PC-9 (cell line): Measurements from ENCODE around the gene JHY. TPM values are rescaled to one million over a fixed set of nuclear protein-coding genes. Genes with fewer than 3 reads are reported as not detected.

Experiments used
- Bru-seq: library from RNA; stranded (reverse); fragments of 400-500 nt; gene quantifications from one replicate; lab custom pipeline; 2021; lab: Mats Ljungman, UMichigan
- BruChase-seq, 2 experiments: library from RNA; stranded (reverse); fragments of 400-500 nt; gene quantifications; one replicate each; lab custom pipeline; 2021; lab: Mats Ljungman, UMichigan
- BruUV-seq: library from RNA; stranded (reverse); fragments of 400-500 nt; replicated peaks from 2 replicates; lab custom pipeline; 2021; lab: Mats Ljungman, UMichigan
- CTCF ChIA-PET: fragments of 300-600 bp; sonication (Branson Sonifier 250); formaldehyde crosslinking; loops from one replicate; lab custom pipeline; 2022; ENCODE audit warnings: antibody characterized with exemption; lab: Charles Lee
- POLR2A ChIA-PET: fragments of 300-600 bp; sonication (Branson Sonifier 250); formaldehyde crosslinking; loops from one replicate; lab custom pipeline; 2022; ENCODE audit warnings: antibody characterized with exemption; ENCODE audit not compliant: unreplicated experiment; lab: Charles Lee
- DNase-seq, 2 experiments: peaks; one replicate each; pipeline versions ENCODE4 v3.0.0 to v3.0.0-alpha.2; 2015 to 2022; ENCODE audit warnings: mixed read lengths in 1 of 2
- H2AFZ ChIP-seq: fragments of 200-600 bp; sonication (generic); 2 replicates; pipeline ENCODE4 v1.8.1; 2017; ENCODE audit warnings: antibody characterized with exemption
- H3F3A ChIP-seq: fragments of 200-600 bp; sonication (generic); 2 replicates; pipeline ENCODE4 v1.8.1; 2017; ENCODE audit warnings: antibody characterized with exemption, mild to moderate bottlenecking, low read depth; ENCODE audit not compliant: insufficient read depth
- H3K27ac ChIP-seq: fragments of 200-600 bp; sonication (generic); 2 replicates; pipeline ENCODE4 v1.6.1; 2016; ENCODE audit warnings: mixed run types
- H3K27me3 ChIP-seq: fragments of 200-600 bp; sonication (generic); 2 replicates; pipeline ENCODE4 v1.6.1; 2016; ENCODE audit warnings: low read depth, mixed run types; ENCODE audit not compliant: insufficient read depth
- H3K36me3 ChIP-seq: fragments of 200-600 bp; sonication (generic); 2 replicates; pipeline ENCODE4 v1.6.1; 2016; ENCODE audit warnings: low read depth, mixed run types
- H3K4me1 ChIP-seq: fragments of 200-600 bp; sonication (generic); replicated peaks from 2 replicates; pipeline ENCODE4 v1.6.1; 2016; ENCODE audit warnings: mixed run types; ENCODE audit not compliant: insufficient read depth
- H3K4me2 ChIP-seq: fragments of 200-600 bp; sonication (generic); 2 replicates; pipeline ENCODE4 v1.6.1; 2017; ENCODE audit warnings: mixed run types
- H3K4me3 ChIP-seq: fragments of 200-600 bp; sonication (generic); 2 replicates; pipeline ENCODE4 v1.6.1; 2016; ENCODE audit warnings: mixed run types
- H3K79me2 ChIP-seq: fragments of 200-600 bp; sonication (generic); 2 replicates; pipeline ENCODE4 v1.6.1; 2017; ENCODE audit warnings: low read depth, mixed run types
- H3K9me2 ChIP-seq: fragments of 200-600 bp; sonication (generic); 2 replicates; pipeline ENCODE4 v1.8.1; 2017; ENCODE audit warnings: mild to moderate bottlenecking; ENCODE audit not compliant: insufficient read depth
- H3K9me3 ChIP-seq: fragments of 200-600 bp; sonication (generic); 2 replicates; pipeline ENCODE4 v1.8.1; 2016; ENCODE audit warnings: low read depth; ENCODE audit not compliant: insufficient read depth
- H4K20me1 ChIP-seq: fragments of 200-600 bp; sonication (generic); 2 replicates; pipeline ENCODE4 v1.8.1; 2017; ENCODE audit not compliant: insufficient read depth
- EZH2 ChIP-seq: fragments of 200-600 bp; sonication (generic); IDR thresholded peaks from 2 replicates; pipeline ENCODE4 v1.8.0; 2017; ENCODE audit warnings: antibody characterized with exemption, low read depth
- intact Hi-C: fragments of 100-400 bp; cut with micrococcal nuclease; formaldehyde crosslinking; loops from one replicate; pipeline ENCODE4 v1.10.0; 2022; ENCODE audit not compliant: unreplicated experiment
- long read RNA-seq: library from polyadenylated mRNA; stranded (forward); transcript quantifications from one replicate; pipeline ENCODE4 v2.0.0, GENCODE V29; 2022
- total RNA-seq: library from RNA; stranded (reverse); gene quantifications from 2 replicates; pipeline ENCODE4 v1.2.3, GENCODE V29; 2021
- TF ChIP-seq, protein P1 (sequence below): fragments of 200-600 bp; sonication (generic); conservative IDR thresholded peaks from 2 replicates; pipeline ENCODE4 v1.6.1; 2017; ENCODE audit warnings: mixed run types, antibody characterized with exemption, mild to moderate bottlenecking, moderate library complexity

Gene JHY
- total RNA-seq, result 4.6 and 6.2 TPM in 2 replicates
- percentile 49 among the genes with signal in this experiment for Bru-seq, nascent RNA
- percentile 49 among the genes with signal in this experiment for BruChase-seq, experiment 1, labeled RNA remaining after a 2-hour chase
- percentile 46 among the genes with signal in this experiment for BruChase-seq, experiment 2, labeled RNA remaining after a 6-hour chase
- long read RNA-seq, partial matches to known transcripts, result 4 of 14 reads
- long read RNA-seq, other reads (novel, unspliced or antisense), result 4 of 14 reads

GRCh38 chr11:122882189-122882856 is at the start of gene JHY:
TSS of gene JHY (plus strand) at chr11:122882759. CDS start at chr11:122885850, 3,091 bp downstream.
- Histone ChIP-seq H3K9me2 (no peaks in the 10 kb centered on the region), H3K4me1 (peaks cover 11% of the 10 kb centered on the region), H3F3A (peaks cover 10% of the 10 kb centered on the region; the same call in 1 of the 2 replicates), H3K9me3 (no peaks in the 10 kb centered on the region), H3K27me3 (no peaks in the 10 kb centered on the region), H3K79me2 (no peaks in the 10 kb centered on the region), H3K4me2 (peak within 1 kb of the TSS; percentile 82), H2AFZ (peak within 1 kb of the TSS; percentile 86), H4K20me1 (no peaks in the 10 kb centered on the region), H3K4me3 (peak within 1 kb of the TSS; percentile 64), H3K27ac (peak within 1 kb of the TSS; percentile 71), H3K36me3 (no peaks in the 10 kb centered on the region)
- no TSS peak for BruUV-seq
- TF ChIP-seq, protein P1, sequence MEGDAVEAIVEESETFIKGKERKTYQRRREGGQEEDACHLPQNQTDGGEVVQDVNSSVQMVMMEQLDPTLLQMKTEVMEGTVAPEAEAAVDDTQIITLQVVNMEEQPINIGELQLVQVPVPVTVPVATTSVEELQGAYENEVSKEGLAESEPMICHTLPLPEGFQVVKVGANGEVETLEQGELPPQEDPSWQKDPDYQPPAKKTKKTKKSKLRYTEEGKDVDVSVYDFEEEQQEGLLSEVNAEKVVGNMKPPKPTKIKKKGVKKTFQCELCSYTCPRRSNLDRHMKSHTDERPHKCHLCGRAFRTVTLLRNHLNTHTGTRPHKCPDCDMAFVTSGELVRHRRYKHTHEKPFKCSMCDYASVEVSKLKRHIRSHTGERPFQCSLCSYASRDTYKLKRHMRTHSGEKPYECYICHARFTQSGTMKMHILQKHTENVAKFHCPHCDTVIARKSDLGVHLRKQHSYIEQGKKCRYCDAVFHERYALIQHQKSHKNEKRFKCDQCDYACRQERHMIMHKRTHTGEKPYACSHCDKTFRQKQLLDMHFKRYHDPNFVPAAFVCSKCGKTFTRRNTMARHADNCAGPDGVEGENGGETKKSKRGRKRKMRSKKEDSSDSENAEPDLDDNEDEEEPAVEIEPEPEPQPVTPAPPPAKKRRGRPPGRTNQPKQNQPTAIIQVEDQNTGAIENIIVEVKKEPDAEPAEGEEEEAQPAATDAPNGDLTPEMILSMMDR, result no peak
- TF ChIP-seq EZH2, result no peak
- DNase-seq, result no peak
- ChIA-PET CTCF (interaction anchor here (0.5 to 1.1 kb wide), 2 partner anchors 254 to 286 kb away, joined by 3 to 9 read pairs; no protein-coding TSS in a partner anchor), POLR2A (no interaction called here)
- intact Hi-C loops, result no loop called here

DNA sequence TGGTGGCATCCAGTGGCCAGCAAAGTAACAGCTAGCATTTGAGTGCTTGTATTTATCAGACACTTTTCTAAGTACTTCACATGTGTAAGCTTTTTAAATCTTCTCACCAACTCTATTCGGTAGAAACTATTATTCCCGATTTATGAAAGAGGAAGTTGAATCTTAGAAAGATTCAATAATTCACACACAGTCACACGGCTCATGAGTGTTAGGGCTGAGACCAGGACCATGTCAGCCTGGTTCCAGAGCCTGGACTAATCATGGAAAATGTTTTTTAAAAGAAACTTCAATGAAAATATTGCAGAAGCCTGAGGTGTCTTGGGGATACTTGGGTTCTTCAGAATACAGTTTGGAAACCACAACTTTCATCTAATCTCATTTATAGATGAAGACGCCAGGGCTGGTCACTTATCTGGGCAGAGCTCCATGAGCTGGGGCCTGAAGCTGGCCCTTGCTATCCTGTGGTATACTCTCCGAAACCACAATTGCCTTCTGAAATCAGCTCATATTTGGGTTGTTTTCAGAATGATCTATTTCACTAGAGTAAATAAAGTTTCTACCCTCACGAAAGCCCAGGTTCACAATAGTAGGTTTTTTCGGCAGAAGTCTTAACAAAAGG is 48.6 kb upstream of the JHY start:
- H3F3A ChIP-seq, result peaks cover 15% of the 10 kb centered on the region
- BruUV-seq, result no TSS peak
- H3K36me3 ChIP-seq, result no peaks in the 10 kb centered on the region
- CTCF ChIA-PET, result interaction anchor here (0.7 kb wide), 1 partner anchor 191 kb away, joined by 4 read pairs; no protein-coding TSS in a partner anchor
- H3K9me2 ChIP-seq, result no peaks in the 10 kb centered on the region
- no peak for DNase-seq
- H3K27me3 ChIP-seq, result no peaks in the 10 kb centered on the region
- H4K20me1 ChIP-seq, result no peaks in the 10 kb centered on the region
- POLR2A ChIA-PET, result no interaction called here
- TF ChIP-seq, protein P1, result no peak
- no peak for TF ChIP-seq EZH2
- H3K27ac ChIP-seq, result no peak overlapping the region
- no peak overlapping the region for H3K4me2 ChIP-seq
- intact Hi-C loops, result no loop called here
- H3K4me1 ChIP-seq, result peaks cover 34% of the 10 kb centered on the region
- no peaks in the 10 kb centered on the region for H3K79me2 ChIP-seq
- no peak overlapping the region for H2AFZ ChIP-seq
- H3K9me3 ChIP-seq, result no peaks in the 10 kb centered on the region
- no peak overlapping the region for H3K4me3 ChIP-seq

GRCh38 chr11:122836916-122837315 is 45.6 kb upstream of the JHY start:
- no peak overlapping the region for H3K4me2 ChIP-seq
- H3K27ac ChIP-seq, result no peak overlapping the region
- H3F3A ChIP-seq, result peaks cover 7% of the 10 kb centered on the region; the same call in 1 of the 2 replicates
- H3K4me3 ChIP-seq, result no peak overlapping the region
- no peak for DNase-seq
- no peaks in the 10 kb centered on the region for H4K20me1 ChIP-seq
- no TSS peak for BruUV-seq
- peaks cover 15% of the 10 kb centered on the region for H3K4me1 ChIP-seq
- ChIA-PET POLR2A (no interaction called here), CTCF (no interaction called here)
- H3K9me2 ChIP-seq, result no peaks in the 10 kb centered on the region
- intact Hi-C loops, result no loop called here
- TF ChIP-seq EZH2, result no peak
- TF ChIP-seq, protein P1, result no peak
- no peak overlapping the region for H2AFZ ChIP-seq
- H3K79me2 ChIP-seq, result no peaks in the 10 kb centered on the region
- H3K27me3 ChIP-seq, result no peaks in the 10 kb centered on the region
- no peaks in the 10 kb centered on the region for H3K9me3 ChIP-seq
- H3K36me3 ChIP-seq, result no peaks in the 10 kb centered on the region
